GM04504 (cell line): Measurements from ENCODE around the gene CACNG4.
"Not testable (repeated sequence)": the region's sequence is repeated elsewhere in the genome, so short reads cannot be mapped to it uniquely, and the experiment has no call there.

Experiments
- DNase-seq: peaks from one replicate; pipeline ENCODE4 v3.0.0-alpha.2; 2012; ENCODE audit warnings: low read depth

Gene CACNG4

DNA sequence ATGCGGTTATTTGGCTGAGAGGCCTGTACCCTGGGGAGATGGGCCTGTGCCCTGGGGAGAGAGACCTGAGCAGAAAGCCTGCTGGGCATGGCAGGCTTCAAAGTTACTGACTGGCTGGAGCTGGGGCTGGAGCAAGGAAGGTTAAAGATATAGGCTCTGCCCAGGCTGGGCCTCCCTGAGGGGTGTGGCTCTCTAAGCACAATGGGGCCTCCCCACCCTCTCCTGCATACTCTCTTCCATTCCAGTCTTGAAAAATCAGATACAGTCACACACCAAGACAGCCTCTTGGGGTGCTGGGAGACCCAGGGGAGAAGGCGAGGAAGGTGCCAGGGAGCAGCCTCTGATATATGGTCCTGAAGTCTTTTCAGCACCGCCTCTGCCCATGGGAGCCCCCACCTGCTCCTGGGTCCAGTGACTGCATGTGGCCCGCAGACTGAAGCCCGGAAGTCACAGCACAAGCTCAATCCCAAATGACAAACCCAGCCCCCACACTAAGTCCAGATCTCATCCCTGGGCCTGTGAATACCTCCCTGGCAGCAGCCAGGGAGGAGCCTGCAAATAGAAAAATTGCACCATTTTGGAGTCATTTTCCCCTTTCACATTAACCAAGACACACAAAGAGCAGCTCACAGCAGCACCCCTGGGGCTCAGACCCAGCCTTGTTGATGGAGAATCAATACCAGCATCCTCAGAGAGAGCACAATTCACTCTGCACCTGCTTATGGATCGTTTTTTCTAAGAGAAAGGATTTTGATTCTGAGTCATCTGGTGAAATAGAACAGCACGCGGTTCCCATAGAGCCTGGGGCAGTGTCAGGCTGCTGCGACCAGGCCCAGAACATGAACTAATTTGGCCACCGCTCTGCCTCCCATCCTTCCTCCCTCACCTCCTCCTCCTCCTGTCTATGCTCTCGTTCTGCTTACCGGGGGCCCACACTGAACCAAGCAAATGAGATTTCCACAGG, 54.2 kb downstream of the CACNG4 start:
- no peak for DNase-seq

DNA sequence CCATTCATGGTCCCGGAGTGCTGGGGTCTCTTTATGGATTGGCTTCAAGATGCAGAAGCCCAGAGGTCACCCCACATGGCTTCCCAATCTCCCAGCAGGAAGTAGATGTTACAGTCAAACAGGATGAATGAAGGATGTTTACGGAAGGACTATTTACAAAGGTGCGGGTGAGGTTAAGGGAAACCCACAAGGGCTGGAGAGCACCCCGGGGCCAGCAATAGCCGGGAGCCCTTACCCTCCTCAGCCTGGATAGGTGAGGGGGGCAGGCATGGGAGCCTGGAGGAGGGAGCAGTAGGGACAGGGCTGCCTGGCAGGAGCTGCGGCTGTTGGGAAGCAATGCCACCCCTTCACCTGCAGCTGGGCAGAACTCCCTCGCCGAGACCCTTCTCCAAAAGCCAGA, 55.3 kb downstream of the CACNG4 start:
- DNase-seq: no peak

DNA sequence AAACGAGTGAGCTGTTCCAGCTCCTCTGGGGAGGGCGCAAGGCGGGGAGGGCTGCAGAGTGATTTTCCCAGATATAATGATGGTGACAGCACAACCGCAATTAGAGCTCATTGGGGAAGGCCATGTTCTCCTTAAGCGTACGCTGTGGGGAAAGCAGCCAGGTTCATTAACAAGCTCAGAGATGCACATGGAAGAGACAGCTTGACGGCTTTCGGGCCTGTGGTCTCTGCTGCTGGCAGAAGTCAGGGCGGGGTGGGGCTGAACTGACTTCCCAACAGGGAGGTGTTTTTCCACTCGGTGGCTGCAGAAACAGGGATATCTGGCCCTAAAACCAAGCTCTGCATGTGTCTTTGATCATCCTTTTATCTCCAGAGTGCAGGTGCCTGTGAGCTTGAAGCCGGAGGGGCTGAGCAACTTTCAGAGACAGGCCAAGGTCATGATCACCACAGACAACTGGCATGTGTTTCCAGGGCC, 55.8 kb downstream of the CACNG4 start:
- no peak for DNase-seq

DNA sequence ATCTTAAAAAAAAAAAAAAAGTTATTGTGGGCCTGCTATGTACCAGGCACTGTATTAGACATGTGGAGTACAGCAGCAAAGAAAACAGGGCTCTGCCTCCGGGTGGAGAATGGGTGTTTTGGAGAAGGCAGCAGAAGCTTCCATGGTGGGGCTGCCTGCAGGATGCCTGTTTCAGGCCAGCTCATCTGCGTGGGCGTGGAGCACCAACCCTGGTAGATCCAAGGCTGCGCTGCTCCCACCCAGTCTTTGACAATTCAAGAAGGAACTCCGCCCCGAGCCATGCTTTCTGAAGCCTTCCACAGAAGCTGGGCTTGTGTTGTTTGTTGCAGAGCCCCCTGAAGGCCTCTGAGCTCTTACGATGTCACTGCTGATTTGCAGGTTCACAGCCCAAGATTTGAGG, 56.7 kb downstream of the CACNG4 start:
- DNase-seq: no peak

DNA sequence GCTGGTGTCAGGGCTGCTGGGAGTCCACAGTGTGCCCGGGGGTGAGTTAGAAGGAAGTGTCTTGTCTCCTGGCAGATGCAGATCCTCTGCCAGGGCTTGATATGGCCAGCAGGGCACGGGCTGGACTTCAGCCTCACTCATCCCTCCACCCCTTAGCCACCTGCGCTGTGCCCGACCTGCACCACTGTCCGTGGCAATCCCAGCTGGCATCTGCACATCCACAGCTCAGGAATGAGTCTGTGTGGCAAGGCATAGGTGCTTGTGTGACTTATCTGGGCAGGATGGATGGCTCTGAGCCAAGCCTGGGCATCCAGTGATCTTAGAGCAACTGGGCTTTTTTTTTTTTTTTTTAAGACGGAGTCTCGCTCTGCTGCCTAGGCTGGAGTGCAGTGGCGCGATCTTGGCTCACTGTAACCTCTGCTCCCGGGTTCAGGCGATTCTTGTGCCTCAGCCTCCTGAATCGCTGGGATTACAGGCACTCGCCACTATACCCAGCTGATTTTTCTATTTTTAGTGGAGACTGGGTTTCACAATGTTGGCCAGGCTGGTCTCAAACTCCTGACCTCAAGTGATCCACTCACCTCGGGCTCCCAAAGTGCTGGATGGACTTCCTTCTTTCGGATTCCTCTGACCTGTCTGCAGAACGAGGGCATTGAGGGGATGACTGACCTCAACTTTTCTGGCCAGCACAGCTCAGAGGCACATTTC, 57.4 kb downstream of the CACNG4 start:
- no peak for DNase-seq

DNA sequence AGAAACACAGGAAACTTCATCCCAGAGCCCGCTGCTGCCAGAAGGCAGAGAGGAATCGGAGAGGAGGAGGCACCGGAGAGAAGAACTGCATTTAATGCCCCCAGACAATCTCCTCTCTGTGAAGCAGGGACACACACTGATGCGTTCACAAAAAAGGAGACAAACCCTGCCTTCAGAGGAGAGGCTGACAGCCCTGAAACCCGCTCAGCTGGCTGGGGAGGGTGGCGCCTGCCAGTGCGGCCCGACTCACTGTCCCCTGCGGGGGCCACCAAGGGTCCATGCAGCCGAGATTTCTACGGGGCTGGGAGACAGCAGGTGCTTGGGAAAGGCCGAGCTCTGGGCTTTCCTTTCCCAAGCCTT, 57.9 kb downstream of the CACNG4 start:
- DNase-seq: no peak

DNA sequence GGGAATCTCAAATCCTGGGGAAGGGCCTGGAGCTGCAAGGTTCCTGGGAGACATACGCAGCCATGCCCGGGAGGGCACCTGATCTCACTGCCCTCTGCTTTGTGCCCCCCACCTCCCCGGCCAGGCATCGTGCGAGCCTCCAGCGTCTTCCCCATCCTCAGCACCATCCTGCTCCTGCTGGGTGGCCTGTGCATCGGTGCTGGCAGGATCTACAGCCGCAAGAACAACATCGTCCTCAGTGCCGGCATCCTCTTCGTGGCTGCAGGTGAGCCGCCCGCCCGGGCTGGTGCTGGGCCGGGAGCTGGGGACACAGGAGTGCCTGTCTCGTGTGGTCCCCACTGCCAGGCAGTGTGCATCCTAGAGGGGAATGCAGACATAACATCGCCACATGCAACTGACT, 60.2 kb downstream of the CACNG4 start:
- DNase-seq: no peak

DNA sequence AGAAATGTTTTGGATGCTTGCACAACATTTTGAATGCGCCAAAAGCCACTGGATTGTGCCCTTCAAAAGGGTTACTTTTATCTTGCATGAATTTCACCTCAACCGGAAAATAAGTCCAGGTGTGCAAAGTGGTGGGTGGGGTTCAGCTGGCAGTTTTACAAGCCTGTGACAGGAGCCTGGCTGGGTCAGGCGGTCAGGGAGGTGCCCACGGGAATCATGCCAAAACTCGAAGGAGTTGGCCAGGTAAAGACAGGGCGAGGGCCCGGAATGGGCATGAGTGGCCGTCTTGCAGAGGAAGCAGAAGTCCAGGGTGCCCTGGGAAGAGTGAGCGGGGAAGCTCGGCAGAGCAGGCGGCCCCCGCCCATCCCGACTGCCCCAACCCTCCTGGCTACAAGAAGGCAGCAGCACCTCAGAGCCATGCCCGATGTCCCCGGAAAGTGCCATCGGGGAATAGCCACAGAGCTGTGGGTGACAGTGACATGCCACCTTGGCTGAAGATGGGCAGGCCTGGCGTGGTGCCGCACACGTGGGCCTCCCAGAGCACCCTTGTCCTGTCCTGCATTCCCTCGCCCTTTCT, 60.8 kb downstream of the CACNG4 start:
- DNase-seq: no peak

DNA sequence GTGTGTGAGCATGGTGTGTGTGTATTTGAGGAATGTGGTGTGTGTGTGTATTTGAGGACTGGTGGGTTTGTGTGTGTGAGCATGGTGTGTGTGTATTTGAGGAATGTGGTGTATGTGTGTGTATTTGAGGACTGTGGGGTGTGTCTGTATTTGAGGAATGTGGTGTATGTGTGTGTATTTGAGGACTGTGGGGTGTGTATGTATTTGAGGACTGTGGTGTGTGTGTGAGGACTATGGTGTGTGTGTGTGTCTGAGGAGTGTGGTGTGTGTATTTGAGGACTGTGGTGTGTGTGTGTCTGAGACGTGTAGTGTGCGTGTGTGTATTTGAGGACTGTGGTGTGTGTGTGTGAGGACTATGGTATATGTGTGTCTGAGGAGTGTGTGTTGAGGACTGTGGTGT, 61.8 kb downstream of the CACNG4 start:
- no peak for DNase-seq

DNA sequence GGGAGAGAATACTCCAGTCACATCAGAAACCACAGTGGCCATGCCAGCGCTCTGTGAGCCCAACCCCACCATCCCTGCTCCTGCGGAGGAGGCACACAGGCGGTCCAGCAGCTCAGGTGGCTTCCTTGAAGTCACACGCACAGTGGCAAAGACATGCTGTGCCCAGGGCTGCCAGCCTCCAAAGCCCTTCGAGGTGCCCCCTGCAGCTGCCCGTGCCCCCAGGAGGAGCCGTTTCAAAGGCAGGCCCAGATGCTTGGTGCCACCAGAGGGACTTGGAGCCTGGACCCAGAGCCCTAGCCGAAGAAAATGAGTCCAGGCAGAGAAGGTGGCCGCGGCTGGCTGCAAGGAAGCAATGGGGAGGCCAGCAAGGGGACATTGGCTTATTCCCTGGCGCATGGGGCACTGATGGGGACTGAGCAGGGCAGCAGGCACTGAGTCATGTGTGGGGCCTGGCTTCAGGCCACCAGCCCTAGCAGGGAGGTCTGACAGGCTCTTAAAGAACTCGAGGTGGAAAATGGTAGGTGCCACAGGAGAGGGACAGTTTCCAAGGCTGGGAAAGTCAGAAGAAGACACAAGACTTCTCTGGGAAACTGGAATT, 62.6 kb downstream of the CACNG4 start:
- no peak for DNase-seq

DNA sequence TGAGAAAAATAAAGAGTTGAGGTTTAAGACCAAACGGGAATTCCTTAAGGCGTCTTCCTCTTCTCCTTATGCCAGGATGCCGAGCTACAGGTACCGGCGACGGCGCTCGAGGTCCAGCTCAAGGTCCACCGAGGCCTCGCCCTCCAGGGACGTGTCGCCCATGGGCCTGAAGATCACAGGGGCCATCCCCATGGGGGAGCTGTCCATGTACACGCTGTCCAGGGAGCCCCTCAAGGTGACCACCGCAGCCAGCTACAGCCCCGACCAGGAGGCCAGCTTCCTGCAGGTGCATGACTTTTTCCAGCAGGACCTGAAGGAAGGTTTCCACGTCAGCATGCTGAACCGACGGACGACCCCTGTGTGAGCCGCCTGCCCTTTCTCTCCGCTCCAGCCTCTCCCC, 66.1 kb downstream of the CACNG4 start:
- no peak for DNase-seq

DNA sequence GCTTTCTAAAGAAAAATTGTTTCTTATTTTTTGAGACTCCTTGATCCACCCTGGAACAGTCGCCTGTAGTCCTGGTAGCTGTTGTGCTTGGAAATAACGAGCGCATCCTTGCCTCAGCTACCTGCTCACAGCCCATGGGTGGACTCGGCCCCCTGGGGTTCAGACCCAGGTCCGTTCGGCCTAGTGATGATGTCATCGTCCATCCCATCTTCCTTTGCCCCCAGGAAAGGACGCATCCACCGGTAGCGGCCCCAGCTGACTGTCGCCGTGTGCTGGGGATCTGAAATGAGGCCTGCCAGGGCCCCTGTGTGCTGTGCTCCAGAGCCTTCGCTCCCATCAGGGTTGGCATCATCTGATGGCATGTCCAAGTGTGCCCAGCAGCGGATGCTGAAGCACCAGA, 67.9 kb downstream of the CACNG4 start:
- no peak for DNase-seq

DNA sequence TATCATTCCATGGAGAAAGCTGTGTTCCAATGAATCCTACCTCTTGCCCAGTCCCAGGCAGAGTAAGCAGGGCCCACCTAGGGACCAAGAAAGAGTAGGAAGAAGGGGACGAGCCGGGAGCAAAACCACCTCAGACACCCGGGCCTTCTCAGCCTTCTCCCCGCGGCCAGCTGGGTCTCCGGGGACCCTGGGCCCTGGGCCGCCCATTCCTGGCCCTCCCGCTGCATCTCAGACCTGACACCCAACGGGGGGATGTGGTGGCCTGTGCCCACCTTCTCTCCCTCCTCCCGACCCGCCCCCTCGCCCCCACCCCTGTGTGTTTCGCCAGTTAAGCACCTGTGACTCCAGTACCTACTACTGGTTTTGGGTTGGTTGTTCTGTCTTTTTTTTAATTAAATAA, 68.5 kb downstream of the CACNG4 start:
- DNase-seq: no peak

DNA sequence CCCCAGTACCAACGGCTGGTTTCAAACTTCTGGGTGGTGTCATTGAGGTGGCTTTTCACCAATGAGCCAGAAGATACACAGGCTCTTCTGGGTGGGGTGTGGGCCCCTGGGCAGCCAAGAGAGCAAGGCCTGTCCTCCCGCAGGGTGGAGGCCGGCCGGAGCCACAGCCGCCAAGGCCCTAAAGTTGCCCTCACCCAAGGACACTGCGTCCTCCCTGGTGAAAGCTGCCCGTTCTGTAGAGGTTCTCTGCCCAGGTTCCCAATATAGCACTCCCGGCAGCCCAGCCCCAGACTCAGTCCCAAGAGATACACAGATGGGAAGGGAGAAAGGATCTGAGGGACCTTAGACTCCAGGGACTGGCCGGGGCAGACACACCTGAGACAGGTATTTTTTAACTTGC, 69.1 kb downstream of the CACNG4 start:
- no peak for DNase-seq

DNA sequence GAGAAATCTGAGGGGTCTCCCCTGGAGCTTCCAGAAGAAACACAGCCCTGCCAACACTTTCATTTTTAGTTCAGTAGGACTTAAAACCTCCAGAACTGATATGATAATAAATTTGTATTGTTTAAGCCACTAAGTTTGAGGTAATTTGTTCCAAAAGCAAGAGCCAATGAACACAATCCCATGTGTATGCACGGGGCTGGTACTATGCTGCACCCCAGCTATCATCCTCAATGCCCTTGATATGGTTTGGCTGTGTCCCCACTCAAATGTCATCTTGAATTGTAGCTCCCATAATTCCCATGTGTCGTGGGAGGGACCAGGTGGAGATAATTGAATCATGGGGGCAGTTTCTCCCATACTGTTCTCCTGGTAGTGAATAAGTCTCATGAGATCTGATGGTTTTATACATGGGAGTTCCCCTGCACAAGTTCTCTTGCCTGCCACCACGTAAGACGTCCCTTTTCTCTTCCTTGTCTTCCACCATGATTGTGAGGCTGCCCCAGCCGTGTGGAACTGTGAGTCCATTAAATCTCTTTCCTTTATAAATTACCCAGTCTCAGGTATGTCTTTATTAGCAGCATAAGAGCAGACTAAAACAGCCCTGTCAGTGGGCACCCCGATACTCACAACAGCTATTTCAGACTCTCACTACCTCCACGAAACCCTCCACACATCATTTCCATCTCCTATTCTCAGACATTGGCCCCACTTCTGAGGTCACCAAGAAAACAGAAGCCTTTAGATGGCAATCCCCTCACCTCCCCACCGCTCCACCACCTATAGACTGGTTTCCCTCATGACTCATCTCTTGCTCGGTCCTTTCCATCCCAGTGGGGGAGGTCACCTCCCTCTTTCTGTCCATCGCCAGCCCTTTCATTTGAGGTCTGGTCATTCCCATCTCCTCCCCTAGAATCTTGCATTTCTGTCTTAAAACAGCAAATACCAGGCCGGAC, 70.9 kb downstream of the CACNG4 start:
- DNase-seq: no peak

DNA sequence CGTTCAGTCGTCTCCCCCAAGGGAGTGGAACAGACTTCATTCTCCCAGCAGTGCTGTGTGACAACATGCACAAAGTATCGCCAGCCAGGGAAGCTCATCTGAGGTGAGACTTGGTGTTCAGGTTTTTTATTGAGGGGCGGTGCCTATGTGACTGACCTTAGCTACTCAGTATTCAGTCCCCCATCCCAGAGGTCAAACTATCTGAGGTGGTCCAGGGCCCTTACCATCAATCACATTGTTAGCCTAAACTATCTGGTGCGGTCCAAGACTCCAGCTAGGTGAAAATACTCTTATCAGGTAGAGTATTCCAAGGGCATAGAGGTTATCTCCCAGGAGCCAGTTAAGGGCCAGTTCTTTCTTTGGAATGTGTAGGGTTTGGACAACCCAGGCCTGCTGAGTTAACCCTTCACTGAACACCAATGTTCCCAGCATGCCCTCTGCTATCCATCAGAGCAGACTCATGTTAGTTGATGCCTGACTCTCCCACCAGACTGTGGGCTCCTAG, 74.4 kb downstream of the CACNG4 start:
- no peak for DNase-seq

DNA sequence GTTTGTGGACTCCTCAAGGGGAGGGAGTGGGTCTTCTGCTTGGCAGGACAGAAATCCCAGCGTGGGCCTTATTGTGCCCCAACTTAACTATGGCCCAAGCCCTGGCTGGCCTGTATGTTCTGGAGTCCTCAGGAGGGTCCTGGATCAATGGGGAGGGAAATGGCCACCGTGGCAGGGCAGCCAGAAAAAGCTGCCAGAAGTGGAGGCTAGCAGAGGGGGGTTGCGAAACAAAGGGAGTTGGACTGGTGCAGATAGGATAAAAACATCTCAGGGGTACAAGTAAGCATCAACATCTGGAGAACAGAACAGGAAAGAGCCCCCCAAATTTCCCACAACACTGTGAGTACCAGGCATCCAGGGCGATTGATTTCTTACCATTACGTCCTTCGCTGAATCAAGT, 76.1 kb downstream of the CACNG4 start:
- DNase-seq: no peak

DNA sequence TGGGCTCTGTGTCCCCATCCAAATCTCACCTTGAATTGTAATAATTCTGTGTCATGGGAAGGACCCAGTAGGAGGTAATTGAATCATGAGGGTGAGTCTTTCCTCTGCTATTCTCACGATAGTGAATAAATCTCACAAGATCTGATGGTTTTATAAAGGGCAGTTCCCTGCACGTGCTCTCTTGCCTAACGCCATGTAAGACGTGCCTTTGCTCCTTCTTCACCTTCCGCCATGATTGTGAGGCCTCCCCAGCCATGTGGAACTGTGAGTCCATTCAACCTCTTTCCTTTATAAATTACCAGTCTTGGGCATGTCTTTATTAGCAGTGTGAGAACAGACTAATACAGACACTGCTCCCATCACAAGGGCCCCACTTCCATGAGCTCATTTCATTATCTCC, 76.6 kb downstream of the CACNG4 start:
- DNase-seq: not testable (repeated sequence)

DNA sequence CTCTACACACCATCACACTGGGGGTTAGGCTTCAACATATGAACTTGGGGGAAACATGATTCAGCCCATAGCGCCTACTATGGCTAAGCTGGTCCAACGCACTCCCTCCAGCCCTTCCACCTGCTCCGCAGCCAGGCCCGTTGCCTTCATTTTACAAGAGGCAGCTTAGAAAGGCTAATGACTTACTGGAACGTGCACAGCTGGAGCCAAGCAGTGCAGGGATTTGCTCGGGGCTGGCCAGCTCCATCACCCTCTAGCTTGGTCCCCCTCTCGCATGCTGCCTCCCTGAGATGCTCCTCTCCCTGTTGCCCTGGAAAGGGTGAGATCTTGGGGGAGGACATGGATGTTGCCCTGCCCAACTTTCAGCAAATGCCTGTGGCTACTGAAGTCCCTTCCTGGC, 77.0 kb downstream of the CACNG4 start:
- no peak for DNase-seq

DNA sequence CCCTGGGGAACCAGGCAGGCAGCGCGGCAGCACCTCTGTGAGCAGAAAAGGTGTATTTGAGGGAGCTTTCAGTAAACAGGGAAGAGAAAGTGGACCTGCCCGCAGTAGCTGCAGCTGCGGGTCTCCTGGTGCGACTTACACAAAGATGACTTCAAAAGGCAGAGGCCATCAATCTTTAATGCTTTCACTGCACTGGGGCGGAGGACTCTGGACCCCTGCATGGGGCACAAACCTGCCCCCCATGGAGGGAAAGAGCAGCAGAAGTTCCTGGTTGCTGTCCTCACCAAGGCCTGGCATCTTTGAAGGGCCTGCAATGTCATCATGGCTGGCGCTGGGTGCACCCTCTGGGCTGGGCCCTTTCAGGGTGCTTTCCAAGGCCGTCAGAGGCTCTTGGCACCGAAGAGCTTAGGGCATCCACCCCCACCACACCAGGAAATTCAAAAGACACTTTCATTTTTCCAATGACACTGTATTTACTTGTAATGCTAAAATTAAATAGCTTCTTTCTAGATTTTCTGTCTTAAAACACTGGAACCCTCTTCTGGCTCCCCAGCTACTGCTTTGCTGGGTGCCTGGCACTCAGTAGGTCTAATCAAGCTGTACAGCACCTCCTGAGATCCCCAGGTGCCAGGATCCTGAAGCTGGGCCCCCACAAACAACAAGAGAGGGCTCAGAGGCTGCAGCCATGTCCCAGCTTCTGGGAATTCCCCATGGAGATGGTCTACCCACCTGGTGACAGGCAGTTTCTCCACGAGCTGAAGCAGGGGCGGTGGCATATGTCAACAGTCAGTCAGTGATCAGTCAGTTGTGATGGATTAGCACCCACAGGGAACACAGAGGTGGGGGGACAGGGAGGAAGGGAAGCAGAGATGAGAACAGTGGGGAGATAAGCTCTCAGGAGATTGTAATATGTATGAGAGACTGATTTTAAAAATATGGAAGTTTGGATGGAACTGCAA, 77.7 kb downstream of the CACNG4 start:
- DNase-seq: no peak
